ENCODE results near the gene FMR1.

FMR1 gene

DNA sequence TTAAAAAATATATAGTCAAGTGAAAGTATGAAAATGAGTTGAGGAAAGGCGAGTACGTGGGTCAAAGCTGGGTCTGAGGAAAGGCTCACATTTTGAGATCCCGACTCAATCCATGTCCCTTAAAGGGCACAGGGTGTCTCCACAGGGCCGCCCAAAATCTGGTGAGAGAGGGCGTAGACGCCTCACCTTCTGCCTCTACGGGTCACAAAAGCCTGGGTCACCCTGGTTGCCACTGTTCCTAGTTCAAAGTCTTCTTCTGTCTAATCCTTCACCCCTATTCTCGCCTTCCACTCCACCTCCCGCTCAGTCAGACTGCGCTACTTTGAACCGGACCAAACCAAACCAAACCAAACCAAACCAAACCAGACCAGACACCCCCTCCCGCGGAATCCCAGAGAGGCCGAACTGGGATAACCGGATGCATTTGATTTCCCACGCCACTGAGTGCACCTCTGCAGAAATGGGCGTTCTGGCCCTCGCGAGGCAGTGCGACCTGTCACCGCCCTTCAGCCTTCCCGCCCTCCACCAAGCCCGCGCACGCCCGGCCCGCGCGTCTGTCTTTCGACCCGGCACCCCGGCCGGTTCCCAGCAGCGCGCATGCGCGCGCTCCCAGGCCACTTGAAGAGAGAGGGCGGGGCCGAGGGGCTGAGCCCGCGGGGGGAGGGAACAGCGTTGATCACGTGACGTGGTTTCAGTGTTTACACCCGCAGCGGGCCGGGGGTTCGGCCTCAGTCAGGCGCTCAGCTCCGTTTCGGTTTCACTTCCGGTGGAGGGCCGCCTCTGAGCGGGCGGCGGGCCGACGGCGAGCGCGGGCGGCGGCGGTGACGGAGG, at the start of gene FMR1:
Gene FMR1, plus strand, starts transcription at position 728 of the 831 bp plus-strand sequence. CDS start 261 bp downstream, outside the sequence.
- peak; percentile 66 for DNase-seq

DNA sequence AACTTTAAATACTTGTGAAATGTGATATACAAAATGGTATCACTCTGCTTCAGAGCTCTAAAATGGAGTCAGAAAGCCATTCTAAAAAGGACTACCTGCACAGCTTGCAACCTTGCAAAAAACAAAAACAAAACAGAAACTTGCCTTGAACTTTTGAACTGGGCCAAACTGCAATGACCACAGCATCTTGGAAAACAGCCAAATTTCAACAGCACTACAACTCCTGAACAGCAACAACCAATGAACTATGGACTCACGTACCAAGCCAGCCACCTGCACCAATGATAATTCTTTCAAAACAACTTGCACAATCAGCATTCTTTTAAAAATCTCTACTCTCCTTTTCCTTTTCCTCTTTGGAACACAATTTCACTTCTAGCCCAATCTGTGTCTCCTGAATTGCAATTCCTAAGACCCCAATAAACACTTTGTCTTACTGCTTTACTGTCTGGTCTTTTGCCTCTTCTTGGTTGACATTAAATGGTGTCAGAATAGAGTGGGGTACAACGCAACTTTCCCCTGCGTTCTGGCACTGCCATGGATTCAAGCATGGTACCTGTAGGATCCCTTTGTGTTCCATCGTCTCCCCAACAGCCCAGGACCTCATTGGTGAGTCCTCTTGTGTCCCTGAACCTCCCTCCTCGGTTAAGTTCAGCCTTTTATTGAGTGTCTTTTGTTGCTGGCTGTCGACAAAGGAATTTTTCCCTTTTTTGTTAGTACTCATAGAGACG, 35.7 kb upstream of the FMR1 start:
- DNase-seq: peak; percentile 1

DNA sequence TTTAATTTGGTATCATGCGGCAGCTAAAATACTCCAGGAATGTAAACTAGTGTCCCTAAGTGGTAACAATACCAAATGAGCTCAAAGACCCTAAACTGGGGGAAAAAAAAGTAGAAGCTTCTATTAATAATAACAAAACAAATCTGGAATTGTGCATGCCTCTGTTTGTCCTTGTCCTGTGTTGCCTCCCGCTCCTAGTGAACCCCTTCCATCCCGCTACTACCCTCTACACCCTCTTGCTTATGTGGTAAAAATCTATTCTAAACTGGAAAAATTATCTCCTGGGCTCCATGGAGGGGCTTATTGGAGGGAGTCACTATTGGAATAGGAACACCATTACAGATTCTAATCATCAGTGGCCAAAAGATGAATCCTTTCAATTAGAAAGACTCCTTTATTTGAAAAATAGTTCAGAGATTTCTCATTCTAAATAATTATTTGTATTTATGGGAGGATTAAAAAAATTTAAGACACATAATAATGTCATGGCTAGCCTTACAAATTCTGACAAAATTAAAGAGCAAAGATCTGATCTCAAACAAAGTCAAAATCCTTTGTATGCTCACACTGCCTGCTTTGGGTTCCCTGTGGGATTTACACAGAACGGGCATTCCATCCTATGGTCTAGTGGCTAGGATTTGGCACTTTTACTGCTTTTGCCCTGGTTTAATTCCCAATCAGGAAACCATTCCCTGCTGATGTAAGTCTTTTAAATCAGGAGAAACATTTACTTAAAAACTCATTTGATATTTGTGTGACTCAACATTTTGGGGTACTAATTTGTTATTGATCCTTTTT, 34.7 kb upstream of the FMR1 start:
- DNase-seq: no peak

DNA sequence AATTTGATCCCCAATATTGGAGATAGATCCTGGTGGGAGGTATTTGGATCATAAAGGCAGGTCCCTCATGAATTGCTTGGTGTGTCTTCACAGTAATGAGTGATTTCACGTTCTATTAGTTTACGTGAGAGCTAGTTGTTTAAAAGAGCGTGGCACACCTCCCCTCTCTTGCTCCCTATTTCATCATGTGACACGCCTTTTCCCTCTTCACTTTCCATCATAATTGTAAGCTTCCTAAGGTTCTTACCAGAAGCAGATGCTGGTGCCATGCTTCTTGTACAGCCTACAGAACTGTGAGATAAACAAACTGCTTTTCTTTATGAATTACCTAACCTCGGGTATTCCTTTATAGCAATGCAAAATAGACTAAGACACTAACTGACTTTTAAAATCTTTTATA, 34.0 kb upstream of the FMR1 start:
- no peak for DNase-seq

DNA sequence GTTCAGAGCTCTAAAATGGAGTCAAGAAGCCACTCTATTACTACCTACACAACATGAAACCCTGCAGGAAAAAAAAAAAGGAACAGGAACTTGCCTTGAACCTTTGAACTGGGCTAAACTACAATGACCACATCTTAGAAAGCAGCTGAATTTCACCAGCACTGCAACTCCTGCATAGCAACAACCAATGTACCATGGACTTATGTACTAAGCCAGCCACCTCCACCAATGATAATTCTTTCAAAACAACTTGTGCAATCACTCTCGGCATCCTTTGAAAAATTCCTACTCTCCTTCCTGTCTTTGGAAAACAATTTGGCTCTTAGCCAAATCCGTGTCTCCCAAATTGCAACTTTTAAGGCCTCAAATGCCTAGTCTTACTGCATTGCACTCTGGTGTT, 26.8 kb upstream of the FMR1 start:
- no peak for DNase-seq

DNA sequence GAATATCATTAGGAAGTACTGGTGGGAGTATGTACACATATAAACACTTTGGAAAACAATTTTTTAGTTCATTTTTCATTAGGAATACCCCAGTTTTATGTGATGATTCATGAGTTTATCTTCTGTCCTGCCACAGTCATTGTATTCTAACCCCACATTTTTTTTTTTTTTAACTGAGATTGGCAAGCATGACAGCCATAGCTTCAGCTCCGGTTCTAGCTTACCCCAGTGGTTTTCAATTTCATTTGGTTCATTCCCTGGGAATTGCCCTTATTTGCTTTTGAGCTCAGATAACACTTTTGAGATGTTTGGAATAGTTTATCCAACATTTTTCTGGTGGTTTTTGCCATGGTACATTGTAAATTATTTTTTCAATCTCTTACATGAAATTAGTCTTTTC, 21.0 kb upstream of the FMR1 start:
- no peak for DNase-seq

DNA sequence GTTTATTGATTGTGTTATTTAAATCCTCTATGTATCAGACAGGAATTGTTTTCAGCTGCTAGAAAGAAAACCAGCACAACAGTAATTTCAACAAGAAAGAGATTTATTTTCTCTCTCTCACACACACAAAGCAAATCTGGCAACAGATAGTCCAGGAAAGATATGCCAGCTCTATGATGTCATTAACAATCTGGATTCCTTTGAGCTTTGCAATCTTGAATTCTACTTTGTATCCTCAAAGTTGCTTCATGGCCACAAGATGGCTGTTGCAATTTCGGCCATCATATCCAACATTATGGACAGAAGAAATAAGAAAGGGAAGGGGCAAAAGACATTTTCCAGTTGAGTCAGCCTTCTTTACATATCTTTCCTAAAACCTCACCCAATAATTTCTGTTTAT, 19.8 kb upstream of the FMR1 start:
- DNase-seq: no peak

DNA sequence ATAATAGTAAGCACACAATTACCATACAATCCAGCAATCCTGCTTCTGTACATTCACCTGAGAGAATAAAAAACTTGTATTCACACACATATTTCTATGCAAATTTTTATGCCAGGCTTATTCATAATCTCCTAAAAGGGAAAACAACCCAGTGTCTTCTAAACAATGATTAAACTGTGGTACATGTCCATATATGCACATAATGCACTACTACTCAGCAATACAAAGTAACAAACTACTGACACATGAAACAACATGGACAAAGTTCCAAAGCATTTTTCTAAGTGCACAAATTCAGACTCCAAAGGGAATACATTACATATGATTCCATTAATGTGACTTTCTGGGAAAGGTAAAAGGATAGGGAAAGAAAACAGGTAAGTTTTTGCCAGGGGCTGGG, 18.0 kb upstream of the FMR1 start:
- DNase-seq: no peak

DNA sequence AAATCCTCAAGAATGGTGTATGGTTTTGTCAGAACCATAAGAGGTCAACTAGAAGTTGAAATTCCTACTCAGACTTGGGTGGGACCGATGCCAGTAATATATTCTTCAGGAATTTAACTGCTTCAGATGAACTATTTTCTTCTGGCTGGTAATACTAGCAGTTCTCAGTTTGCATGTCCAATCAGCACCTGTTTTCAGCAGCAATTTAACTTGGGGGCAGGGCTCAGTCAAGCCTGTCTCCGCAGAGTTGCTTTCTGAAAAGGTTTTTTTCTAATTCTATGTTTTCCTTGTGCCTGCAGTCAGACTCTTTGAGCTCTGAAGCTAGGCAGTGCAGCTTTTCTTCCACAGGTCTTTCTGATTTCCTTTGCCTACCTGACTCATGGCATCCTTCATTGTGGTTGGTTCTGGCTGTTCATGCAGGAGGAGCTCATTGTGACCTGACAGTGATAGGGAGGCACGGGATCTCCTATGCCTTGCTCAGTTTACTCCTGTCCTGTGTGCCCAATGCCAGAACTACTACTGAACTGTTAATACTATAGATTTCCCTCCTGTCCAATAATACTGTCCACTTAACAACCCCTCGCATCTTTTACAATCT, 17.3 kb upstream of the FMR1 start:
- peak; percentile 48 for DNase-seq

DNA sequence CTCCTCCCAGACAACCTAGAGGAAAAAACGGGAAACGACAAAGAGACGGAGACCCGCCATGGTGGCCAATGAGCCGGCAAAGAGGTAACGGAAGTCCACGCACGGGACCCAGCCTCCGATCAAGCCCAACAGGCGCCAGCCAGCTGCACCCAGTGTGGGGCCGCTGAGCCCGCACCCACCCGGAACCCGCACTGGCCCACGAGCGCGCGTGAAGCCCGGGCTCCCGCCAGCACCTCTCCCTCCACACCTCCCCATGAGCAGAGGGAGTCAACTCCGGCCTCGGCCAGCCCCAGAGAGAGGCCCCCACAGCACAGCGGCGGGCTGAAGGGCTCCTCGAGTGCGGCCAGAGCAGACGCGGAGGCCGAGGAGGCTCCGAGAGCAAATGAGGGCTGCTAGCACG, 14.6 kb upstream of the FMR1 start:
- DNase-seq: no peak

DNA sequence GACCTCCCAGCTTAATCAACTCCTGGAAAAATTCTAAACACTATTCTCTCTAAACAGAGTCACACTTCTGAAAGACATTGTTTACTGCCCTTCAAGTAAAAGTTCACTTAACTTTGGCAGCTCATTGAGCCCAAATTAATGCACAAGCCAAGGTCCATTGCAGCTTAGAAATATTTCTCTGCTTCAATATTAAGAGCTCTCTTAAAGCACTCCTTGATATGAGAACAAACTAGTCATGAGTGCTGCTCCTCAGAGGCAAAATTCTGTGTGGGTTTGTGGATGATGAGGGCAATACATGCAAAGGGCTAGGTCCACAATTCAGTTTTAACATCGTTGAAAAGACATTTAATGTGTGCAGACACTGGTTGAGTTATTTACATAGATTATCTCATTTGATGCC, 12.8 kb upstream of the FMR1 start:
- DNase-seq: no peak

DNA sequence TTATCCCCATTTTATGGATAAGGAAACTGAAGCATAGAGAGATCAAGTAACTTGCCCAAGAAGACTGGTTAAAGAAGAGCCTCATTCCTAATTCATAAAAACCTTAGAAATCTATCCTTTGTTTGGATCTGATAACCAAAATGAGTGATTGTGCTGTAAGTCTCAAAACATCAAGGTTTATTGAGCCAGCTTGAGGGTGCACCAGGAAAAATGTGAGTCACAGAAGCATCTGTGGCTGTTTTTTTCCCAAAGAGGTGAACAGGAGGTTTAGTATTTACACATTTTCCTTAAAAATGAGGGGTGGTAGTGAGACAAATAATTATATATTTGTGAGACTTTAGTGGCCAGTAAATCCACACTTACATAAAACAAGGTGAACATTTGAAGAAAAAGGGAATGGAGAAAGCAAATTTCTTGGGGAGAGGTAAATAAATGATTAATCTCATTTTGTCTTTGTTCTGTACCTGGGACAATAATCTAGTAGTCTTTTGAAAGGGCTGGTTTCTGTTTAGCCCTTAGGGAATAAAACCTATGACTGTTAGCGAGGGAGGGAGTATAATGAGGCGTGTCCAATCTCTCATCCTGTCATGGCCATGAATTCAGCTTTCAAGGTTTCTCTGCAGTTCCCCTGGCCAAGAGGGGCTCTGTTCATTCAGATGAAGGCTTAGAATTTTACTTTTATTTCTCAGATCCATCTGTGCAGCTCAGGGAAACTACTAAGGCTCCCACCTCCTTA, 12.2 kb upstream of the FMR1 start:
- DNase-seq: no peak

DNA sequence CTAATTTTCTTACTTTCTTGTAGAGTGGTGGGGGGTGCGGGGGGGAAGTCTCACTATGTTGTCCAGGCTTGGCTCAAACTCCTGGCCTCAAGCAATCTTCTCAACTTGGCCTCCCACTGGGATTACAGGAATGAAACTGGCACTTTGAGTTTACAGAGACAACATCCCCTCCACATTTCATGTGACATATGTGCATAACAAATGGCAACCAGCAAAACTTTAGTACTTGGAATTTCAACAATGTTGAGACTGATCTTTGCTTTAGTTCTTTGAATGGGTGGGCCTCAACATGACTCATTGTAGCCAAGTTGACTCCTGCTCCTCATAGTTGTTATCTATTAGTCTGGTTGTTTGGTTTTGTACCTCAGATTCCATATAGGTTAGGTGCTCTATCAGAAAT, 11.4 kb upstream of the FMR1 start:
- no peak for DNase-seq

DNA sequence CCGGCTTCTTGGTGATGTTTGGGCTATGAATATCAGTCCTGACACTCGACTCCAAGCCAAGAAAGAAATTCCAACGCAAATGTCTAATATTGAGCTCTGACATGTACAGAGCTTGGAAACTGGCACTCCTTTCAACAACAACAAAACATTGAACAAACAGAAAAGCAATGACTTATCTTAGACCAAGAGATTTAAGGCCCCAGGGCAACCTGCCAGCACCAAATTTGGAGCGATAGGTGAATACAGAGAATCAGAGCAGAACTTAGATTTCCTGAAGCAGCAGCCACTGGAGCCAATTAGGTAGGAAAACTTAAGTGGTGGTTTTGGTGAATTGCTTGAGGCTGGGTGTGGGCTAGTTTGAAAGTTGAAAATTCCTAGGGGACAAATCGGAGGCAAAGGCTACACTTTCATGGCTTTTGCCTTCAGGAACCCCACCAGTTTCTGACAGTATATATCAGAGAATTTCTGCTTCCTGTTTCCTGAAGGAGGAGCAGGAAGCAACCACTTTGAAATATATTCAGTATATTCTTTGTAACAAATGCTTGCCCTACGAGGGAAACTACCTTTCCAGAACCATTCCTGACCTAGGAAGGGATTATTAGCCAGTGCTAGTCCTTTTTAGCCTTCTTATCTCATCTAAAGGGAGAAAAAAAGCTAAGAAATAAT, 10.1 kb upstream of the FMR1 start:
- DNase-seq: no peak

DNA sequence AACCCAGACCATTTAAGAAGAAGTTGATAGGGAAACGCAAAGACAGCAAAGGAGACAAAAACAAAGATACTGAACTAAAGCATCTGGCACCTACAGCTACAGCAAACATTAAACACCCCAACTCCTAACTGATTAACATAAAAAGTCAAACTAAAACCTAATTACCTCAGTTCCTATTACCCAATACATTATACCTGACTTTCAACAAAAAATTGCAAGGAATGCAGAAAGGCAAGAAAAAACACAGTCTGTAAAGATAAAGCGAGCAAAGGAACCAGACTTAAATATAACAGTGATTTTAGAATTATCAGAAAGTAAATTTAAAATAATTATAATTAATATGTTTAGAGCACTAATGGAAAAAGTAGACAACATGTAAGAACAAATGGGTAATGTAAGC, 9.4 kb upstream of the FMR1 start:
- no peak for DNase-seq

DNA sequence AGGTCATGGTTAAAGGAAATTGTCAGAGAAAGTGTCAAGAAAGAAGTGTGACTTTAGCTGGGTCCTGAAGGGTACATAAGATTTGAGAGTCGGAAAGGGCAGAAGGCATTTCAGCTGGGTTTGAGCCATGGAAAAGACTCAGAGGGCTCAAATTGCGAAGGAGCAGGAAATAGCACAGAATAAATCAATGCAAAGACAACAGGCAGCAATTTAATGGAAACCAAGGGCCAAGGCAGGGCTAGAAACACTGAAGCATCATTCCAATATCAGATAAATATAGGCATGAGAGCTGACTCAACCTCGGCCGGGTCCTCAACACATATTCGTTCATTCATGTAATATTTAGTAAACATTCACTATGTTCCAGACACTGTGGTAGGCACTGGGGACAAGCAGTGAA, 3.6 kb upstream of the FMR1 start:
- no peak for DNase-seq

DNA sequence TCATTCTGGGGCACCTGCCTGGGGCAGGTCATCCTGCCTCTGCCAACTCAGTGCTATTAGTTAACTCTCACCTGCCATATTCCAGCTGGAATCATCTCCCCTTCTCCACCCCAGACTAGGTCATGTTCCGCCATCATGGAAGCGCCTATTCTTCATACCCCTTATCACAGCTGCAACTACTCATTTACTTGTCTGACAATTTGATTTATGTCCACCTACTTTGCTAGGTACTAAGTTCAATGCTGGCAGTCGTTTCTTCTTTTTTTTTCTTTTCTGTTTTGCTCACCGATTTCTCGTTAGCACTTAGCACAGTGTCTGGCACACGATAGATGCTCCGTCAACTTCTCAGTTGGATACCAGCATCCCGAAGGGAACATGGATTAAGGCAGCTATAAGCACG, 1.1 kb upstream of the FMR1 start:
- DNase-seq: no peak

DNA sequence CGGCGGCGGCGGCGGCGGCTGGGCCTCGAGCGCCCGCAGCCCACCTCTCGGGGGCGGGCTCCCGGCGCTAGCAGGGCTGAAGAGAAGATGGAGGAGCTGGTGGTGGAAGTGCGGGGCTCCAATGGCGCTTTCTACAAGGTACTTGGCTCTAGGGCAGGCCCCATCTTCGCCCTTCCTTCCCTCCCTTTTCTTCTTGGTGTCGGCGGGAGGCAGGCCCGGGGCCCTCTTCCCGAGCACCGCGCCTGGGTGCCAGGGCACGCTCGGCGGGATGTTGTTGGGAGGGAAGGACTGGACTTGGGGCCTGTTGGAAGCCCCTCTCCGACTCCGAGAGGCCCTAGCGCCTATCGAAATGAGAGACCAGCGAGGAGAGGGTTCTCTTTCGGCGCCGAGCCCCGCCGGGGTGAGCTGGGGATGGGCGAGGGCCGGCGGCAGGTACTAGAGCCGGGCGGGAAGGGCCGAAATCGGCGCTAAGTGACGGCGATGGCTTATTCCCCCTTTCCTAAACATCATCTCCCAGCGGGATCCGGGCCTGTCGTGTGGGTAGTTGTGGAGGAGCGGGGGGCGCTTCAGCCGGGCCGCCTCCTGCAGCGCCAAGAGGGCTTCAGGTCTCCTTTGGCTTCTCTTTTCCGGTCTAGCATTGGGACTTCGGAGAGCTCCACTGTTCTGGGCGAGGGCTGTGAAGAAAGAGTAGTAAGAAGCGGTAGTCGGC, 528 bp downstream of the FMR1 start:
- DNase-seq: no peak

DNA sequence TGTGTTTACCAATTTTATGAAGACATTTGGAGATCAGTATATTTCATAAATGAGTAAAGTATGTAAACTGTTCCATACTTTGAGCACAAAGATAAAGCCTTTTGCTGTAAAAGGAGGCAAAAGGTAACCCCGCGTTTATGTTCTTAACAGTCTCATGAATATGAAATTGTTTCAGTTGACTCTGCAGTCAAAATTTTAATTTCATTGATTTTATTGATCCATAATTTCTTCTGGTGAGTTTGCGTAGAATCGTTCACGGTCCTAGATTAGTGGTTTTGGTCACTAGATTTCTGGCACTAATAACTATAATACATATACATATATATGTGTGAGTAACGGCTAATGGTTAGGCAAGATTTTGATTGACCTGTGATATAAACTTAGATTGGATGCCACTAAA, 1.9 kb downstream of the FMR1 start:
- no peak for DNase-seq

DNA sequence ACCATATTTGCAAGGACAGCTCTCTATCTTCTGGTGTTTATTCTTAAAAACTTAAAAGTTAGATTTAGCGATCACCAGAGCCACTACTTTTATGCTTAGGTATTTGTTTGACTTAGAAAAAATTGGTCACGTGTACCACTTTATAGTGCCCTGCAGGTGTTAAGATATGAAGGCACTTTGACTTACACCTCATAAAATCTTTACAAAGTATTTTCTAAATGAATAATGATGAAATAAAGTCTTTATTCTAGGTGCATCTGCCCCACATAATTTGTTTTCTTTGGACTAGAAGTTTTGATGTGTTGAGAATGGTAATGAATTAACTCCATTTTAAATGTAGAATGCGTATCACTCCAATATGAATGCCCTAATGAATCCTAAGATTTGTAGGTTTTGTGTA, 2.9 kb downstream of the FMR1 start:
- no peak for DNase-seq

DNA sequence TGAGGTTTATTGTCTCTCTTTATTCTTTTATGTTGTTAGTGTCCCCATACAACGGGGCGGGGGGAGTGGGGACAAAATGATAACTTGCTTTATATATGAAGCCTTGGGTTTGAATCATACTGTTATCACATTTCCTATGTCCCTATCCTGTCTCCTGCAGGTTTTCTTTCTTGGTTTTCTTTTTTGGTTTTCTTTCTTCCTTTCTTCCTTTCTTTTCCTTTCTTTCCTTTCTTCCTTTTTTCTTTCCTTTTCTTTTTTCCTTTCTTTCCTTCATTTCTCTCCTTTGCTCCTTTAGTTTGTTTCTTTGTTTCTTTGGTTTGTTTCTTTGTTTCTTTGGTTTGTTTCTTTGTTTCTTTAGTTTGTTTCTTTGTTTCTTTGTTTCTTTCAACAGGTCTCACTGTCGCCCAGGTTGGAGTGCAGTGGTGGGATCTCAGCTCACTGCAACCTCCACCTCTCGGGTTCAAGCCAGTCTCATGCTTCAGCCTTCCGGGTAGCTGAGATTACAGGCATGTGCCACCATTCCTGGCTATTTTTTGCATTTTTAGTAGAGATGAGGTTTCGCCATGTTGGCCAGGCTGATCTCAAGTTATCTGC, 4.8 kb downstream of the FMR1 start:
- no peak for DNase-seq
